Breast epithelium (tissue), 4 donors: ENCODE data around the gene PFKP. TPM values are rescaled to one million over a fixed set of nuclear protein-coding genes. Genes with fewer than 3 reads are reported as not detected.

Source experiments
- DNase-seq, 2 donors: peaks; one replicate each; pipeline ENCODE4 v3.0.0-alpha.2; 2019; ENCODE audit warnings: low spot score in 2 of 2
- H3K27ac ChIP-seq, 2 donors: fragments of 200-600 bp; sonication (generic) in 1 of 2; one replicate each; pipeline ENCODE4 v1.5.1; 2016 to 2019; ENCODE audit warnings: mild to moderate bottlenecking in 1 of 2
- H3K27me3 ChIP-seq, 2 donors: fragments of 200-600 bp; sonication (generic) in 1 of 2; one replicate each; pipeline versions ENCODE4 v1.5.1 to v1.6.0; 2017 to 2019; ENCODE audit warnings: control low read depth in 1 of 2, mild to moderate bottlenecking in 1 of 2
- H3K36me3 ChIP-seq: fragments of 200-600 bp; one replicate; pipeline ENCODE4 v1.5.1; 2019
- H3K4me1 ChIP-seq, 2 donors: fragments of 200-600 bp; sonication (generic); one replicate each; pipeline ENCODE4 v1.5.1; 2016 to 2019; ENCODE audit warnings: control low read depth in 1 of 2
- H3K4me3 ChIP-seq, 3 donors: fragments of 200-600 bp; sonication (generic); 1 replicate in 2 of 3; 2 replicates in 1 of 3; pipeline ENCODE4 v1.5.1; 2016 to 2019; ENCODE audit warnings: mild to moderate bottlenecking in 3 of 3, moderate library complexity in 2 of 3
- H3K9me3 ChIP-seq, 2 donors: fragments of 200-600 bp; sonication (generic) in 1 of 2; one replicate each; pipeline ENCODE4 v1.5.1; 2016 to 2019; ENCODE audit warnings: control low read depth in 1 of 2
- POLR2A ChIP-seq: fragments of 450-650 bp; IDR thresholded peaks from one replicate; pipeline ENCODE4 v1.6.1; 2016; ENCODE audit warnings: antibody characterized with exemption, mild to moderate bottlenecking, moderate library complexity
- POLR2AphosphoS5 ChIP-seq, 3 donors: sonication (generic); formaldehyde crosslinking; IDR thresholded peaks; one replicate each; pipeline ENCODE4 v1.6.1; 2017; ENCODE audit warnings: antibody characterized with exemption in 3 of 3
- intact Hi-C: fragments of 100-400 bp; cut with DNase I; formaldehyde crosslinking; loops from one replicate; pipeline ENCODE4 v1.15.1; 2023; ENCODE audit warnings: low total_unique reads
- total RNA-seq, 3 donors: library from RNA; depleted of rRNA; stranded (reverse); fragments of >200 nt; gene quantifications; one replicate each; pipeline ENCODE4 v1.1.0, GENCODE V29; 2016
- TF ChIP-seq, protein P1 (sequence below), 3 donors: fragments of 450-650 bp; IDR thresholded peaks; one replicate each; pipeline ENCODE4 v1.5.1; 2016 to 2017; ENCODE audit warnings: antibody characterized with exemption in 3 of 3, mild to moderate bottlenecking in 3 of 3, moderate library complexity in 3 of 3

The PFKP gene
- total RNA-seq, 3 donors from 2014 or later: 16.0 to 37.0 (median 32.9) TPM

DNA sequence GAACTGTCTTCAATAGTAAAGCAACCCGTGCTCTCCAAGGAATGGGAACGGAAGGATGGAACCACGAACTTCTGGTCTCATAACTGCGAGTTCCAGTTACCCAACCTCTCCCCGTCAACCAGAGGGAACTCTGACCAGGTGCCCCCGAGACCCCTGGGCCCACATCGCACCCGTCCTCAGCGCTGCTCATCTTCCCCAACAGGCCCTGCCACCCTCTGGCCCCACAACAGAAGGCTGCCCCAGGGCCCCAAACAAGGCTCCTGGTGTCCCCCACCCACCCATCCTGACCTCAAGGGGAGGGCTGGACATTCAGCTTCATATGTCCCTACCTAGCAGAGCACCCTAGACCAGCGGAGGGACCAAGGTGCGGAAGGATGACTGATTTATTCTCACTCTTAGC, 82.6 kb downstream of the PFKP start:
- H3K36me3 ChIP-seq: peaks cover 16% of the 10 kb centered on the region
- DNase-seq: no peak
- H3K27ac ChIP-seq: no peak overlapping the region

DNA sequence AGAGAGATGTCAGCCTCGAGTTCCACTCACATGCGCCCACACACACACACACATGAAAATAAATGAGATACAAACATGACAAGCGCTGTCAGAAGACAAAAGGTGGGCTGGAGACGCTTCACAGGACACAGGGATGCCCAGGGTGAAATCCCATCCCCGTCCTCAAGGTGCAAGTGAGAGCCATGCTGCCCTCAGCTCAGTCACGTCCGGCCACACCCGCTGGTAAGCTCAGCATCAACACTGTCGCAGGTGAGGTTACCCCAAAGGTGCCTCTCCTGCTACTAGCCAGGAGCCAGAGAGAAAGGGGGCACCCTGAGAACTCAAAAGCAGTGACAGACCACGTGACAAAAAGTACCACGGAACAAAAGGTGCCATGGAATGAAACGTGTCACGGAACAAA, 83.0 kb downstream of the PFKP start:
- intact Hi-C loops: no loop called here
- TF ChIP-seq POLR2AphosphoS5 (IDR thresholded peaks at IDR 0.05) (no peak), POLR2A (no peak)
- TF ChIP-seq, protein P1, sequence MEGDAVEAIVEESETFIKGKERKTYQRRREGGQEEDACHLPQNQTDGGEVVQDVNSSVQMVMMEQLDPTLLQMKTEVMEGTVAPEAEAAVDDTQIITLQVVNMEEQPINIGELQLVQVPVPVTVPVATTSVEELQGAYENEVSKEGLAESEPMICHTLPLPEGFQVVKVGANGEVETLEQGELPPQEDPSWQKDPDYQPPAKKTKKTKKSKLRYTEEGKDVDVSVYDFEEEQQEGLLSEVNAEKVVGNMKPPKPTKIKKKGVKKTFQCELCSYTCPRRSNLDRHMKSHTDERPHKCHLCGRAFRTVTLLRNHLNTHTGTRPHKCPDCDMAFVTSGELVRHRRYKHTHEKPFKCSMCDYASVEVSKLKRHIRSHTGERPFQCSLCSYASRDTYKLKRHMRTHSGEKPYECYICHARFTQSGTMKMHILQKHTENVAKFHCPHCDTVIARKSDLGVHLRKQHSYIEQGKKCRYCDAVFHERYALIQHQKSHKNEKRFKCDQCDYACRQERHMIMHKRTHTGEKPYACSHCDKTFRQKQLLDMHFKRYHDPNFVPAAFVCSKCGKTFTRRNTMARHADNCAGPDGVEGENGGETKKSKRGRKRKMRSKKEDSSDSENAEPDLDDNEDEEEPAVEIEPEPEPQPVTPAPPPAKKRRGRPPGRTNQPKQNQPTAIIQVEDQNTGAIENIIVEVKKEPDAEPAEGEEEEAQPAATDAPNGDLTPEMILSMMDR (IDR thresholded peaks at IDR 0.05): no peak
- Histone ChIP-seq H3K27me3 (no peaks in the 10 kb centered on the region), H3K27ac (no peak overlapping the region), H3K4me1 (no peaks in the 10 kb centered on the region), H3K36me3 (peaks cover 11% of the 10 kb centered on the region), H3K9me3 (no peaks in the 10 kb centered on the region), H3K4me3 (no peak overlapping the region)
- no peak for DNase-seq

More for the DNA sequence above, 82.6 kb downstream of the PFKP start:
- no peak overlapping the region for H3K4me3 ChIP-seq
- TF ChIP-seq POLR2A (no peak), POLR2AphosphoS5 (IDR thresholded peaks at IDR 0.05) (no peak)
- TF ChIP-seq, protein P1 (IDR thresholded peaks at IDR 0.05): no peak
- intact Hi-C loops: no loop called here
- no peaks in the 10 kb centered on the region for H3K27me3 ChIP-seq
- H3K4me1 ChIP-seq: no peaks in the 10 kb centered on the region
- no peaks in the 10 kb centered on the region for H3K9me3 ChIP-seq

DNA sequence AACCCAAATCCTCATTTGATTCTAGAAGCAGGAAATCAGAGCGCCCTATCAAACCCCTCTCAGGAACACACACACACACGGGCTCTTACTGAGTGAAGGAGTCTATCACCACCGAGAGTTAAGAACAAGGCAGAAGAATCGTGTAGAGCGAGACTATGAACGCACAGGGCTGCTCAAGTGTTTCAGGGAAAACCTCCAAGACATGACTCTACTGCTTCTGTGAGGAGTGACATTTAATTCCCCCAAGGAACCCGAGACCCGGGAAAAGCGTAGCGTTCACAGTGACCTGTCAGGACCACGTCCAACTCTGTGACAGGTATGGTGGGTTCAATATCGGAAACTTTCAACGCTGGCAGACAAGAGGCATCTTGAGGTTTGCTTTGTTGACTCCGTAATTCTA, 83.6 kb downstream of the PFKP start:
- Histone ChIP-seq H3K4me1 (no peaks in the 10 kb centered on the region), H3K27ac (no peak overlapping the region), H3K36me3 (peaks cover 10% of the 10 kb centered on the region), H3K4me3 (no peak overlapping the region), H3K9me3 (no peaks in the 10 kb centered on the region), H3K27me3 (no peaks in the 10 kb centered on the region)
- intact Hi-C loops: no loop called here
- DNase-seq: no peak
- TF ChIP-seq, protein P1 (IDR thresholded peaks at IDR 0.05): no peak
- TF ChIP-seq POLR2A (no peak), POLR2AphosphoS5 (IDR thresholded peaks at IDR 0.05) (no peak)

DNA sequence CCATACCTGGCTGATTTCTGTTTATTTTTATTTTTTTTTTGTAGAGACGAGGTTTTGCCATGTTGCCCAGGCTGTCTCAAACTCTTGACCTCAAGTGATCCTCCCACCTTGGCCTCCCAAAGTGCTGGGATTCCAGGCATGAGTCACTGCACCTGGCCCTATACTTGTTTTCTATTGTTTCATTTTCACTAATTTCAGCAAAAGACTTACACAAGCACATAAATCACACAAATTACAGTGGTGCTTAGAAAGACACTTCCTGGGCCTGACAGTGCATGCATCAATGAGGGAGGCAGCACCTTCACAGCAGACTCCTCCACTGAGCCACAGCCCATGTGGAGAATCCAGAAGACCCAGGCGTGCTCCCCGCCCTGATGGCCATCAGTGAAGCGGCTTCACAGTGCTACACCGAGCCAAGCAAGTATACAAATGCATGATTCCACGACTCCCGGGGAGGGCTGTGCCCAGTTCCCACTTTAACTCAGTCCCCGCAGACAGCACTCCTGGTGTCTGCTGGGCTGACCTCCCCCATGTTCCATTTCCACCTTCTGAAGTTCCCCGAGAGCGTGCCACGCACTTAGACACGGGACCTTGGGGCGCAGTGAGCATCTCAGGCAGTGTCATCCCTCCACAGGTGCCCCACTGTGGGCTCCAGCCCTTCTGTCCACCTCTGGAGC, 84.7 kb downstream of the PFKP start:
- Histone ChIP-seq H3K36me3 (peaks cover 10% of the 10 kb centered on the region), H3K27me3 (no peaks in the 10 kb centered on the region), H3K4me3 (no peak overlapping the region), H3K9me3 (no peaks in the 10 kb centered on the region), H3K4me1 (no peaks in the 10 kb centered on the region), H3K27ac (no peak overlapping the region)
- TF ChIP-seq POLR2AphosphoS5 (IDR thresholded peaks at IDR 0.05) (no peak), POLR2A (no peak)
- TF ChIP-seq, protein P1 (IDR thresholded peaks at IDR 0.05): no peak
- intact Hi-C loops: no loop called here
- no peak for DNase-seq

DNA sequence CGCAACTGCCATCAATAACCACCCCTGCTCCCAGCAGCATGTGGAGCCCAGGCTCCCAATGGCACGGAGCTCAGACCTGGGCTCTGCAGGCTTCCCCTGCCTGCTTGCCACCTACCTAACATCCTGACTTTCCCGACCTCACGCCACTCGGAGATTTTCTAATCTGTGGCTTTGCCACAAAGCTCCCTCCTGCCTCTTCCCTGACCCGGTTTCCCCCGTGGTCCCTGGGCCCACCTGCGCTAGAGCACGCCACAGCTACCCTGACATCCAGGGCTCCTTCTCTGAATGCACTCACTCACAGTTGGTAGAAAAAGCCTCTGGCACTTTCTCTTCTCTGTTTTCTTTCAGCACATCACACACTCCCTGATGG, 85.2 kb downstream of the PFKP start:
- Histone ChIP-seq H3K9me3 (no peaks in the 10 kb centered on the region), H3K4me3 (no peak overlapping the region), H3K27me3 (no peaks in the 10 kb centered on the region), H3K27ac (no peak overlapping the region), H3K4me1 (no peaks in the 10 kb centered on the region), H3K36me3 (peaks cover 10% of the 10 kb centered on the region)
- TF ChIP-seq, protein P1 (IDR thresholded peaks at IDR 0.05): no peak
- TF ChIP-seq POLR2AphosphoS5 (IDR thresholded peaks at IDR 0.05) (no peak), POLR2A (no peak)
- intact Hi-C loops: no loop called here
- DNase-seq: no peak
